Mucosa of descending colon (tissue), 3 donors: ENCODE data around the gene DPYD. TPM values are rescaled to one million over a fixed set of nuclear protein-coding genes. Genes with fewer than 3 reads are reported as not detected.

Experiments used
- ATAC-seq: fragments of 200-7000 bp; cut with Tn5 transposase; one replicate; pipeline ENCODE4 v1.9.1; 2020; ENCODE audit warnings: mild to moderate bottlenecking, moderate library complexity
- DNase-seq, 3 donors: peaks; one replicate each; pipeline ENCODE4 v3.0.0-alpha.2; 2020
- H3K36me3 ChIP-seq: fragments of 200-600 bp; one replicate; pipeline ENCODE4 v1.8.0; 2021; ENCODE audit warnings: low read depth, mild to moderate bottlenecking
- H3K4me1 ChIP-seq: fragments of 200-600 bp; one replicate; pipeline ENCODE4 v1.8.0; 2021; ENCODE audit warnings: low read depth, mild to moderate bottlenecking
- H3K4me3 ChIP-seq: fragments of 200-600 bp; one replicate; pipeline ENCODE4 v1.8.0; 2021; ENCODE audit warnings: mild to moderate bottlenecking
- H3K9me3 ChIP-seq: fragments of 200-600 bp; one replicate; pipeline ENCODE4 v1.8.0; 2021; ENCODE audit warnings: mild to moderate bottlenecking
- intact Hi-C, 2 donors: fragments of 100-400 bp; cut with DNase I in 1 of 2; cut with micrococcal nuclease in 1 of 2; formaldehyde crosslinking; loops; one replicate each; pipeline versions ENCODE4 v1.11.0 to v1.11.1; 2022; cut with DNase I, micrococcal nuclease
- total RNA-seq, 3 donors: library from RNA; stranded (reverse); fragmentation: NEBNext Ultra II Directional in 2 of 3; extraction: Animal tissue kit (Norgen Biotek cat#: 25700) in 2 of 3; gene quantifications; one replicate each; pipeline versions ENCODE4 v1.2.1 to v1.2.4, GENCODE V29; 2021 to 2023
- TF ChIP-seq, protein P1 (sequence below): fragments of 200-600 bp; IDR thresholded peaks from one replicate; pipeline ENCODE4 v1.8.0; 2022; ENCODE audit warnings: antibody characterized with exemption, mild to moderate bottlenecking
- donor health status: DM: no; HTN: no; CAD: no; lungs with moderate emphysema.
- donor health status: DM: no; HTN: no; CAD: no.
- donor health status: DM: no; HTN: yes; CAD: no.

Gene DPYD
- total RNA-seq, 3 donors from 2014 or later: 13.8 to 33.3 (median 19.7) TPM

DNA sequence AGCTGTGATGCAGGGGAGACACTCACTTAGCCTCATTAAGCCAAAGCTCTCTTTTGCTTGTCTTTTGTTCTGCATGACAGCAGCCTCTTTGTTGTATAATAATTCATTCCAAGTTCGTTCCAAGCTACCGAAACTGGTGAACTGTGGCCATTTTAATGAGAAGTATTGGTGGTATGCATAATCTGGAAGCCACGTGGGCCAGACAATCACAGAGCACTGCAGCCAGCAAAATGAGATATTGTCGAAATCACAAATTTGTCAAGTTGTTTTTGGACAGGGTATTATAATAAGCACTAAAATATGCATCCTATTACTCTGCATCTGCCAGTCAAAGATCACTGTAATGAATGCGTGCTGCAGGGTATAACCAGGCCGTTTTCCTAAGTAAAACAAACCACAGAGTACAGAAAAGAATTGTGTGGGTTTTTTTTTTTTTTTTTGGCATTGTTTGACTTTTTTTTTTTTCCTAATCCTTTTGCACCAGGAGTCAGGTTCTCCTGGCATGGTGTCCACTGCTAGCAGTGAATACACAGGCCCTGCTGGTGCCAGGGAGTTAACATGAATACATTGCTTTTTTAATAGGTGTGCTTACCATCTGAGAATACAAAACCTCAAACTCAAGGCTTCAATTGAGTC is 775.4 kb downstream of the DPYD start:
- TF ChIP-seq, protein P1, sequence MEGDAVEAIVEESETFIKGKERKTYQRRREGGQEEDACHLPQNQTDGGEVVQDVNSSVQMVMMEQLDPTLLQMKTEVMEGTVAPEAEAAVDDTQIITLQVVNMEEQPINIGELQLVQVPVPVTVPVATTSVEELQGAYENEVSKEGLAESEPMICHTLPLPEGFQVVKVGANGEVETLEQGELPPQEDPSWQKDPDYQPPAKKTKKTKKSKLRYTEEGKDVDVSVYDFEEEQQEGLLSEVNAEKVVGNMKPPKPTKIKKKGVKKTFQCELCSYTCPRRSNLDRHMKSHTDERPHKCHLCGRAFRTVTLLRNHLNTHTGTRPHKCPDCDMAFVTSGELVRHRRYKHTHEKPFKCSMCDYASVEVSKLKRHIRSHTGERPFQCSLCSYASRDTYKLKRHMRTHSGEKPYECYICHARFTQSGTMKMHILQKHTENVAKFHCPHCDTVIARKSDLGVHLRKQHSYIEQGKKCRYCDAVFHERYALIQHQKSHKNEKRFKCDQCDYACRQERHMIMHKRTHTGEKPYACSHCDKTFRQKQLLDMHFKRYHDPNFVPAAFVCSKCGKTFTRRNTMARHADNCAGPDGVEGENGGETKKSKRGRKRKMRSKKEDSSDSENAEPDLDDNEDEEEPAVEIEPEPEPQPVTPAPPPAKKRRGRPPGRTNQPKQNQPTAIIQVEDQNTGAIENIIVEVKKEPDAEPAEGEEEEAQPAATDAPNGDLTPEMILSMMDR: no peak
- DNase-seq (no peak), ATAC-seq (no peak)
- H3K9me3 ChIP-seq: no peaks in the 10 kb centered on the region
- intact Hi-C loops: no loop called here
- no peaks in the 10 kb centered on the region for H3K4me1 ChIP-seq
- no peak overlapping the region for H3K4me3 ChIP-seq
- no peaks in the 10 kb centered on the region for H3K36me3 ChIP-seq

GRCh38 chr1:97144527-97144926 is 776.3 kb downstream of the DPYD start:
- Histone ChIP-seq H3K4me1 (no peaks in the 10 kb centered on the region), H3K4me3 (no peak overlapping the region), H3K9me3 (no peaks in the 10 kb centered on the region), H3K36me3 (no peaks in the 10 kb centered on the region)
- intact Hi-C loops: no loop called here
- TF ChIP-seq, protein P1: no peak
- ATAC-seq: no peak
- DNase-seq: no peak

GRCh38 chr1:97143236-97143882 is 777.5 kb downstream of the DPYD start:
- Histone ChIP-seq H3K9me3 (no peaks in the 10 kb centered on the region), H3K4me1 (no peaks in the 10 kb centered on the region), H3K36me3 (no peaks in the 10 kb centered on the region), H3K4me3 (no peak overlapping the region)
- TF ChIP-seq, protein P1: no peak
- intact Hi-C loops: no loop called here
- no peak for DNase-seq
- ATAC-seq: no peak

DNA sequence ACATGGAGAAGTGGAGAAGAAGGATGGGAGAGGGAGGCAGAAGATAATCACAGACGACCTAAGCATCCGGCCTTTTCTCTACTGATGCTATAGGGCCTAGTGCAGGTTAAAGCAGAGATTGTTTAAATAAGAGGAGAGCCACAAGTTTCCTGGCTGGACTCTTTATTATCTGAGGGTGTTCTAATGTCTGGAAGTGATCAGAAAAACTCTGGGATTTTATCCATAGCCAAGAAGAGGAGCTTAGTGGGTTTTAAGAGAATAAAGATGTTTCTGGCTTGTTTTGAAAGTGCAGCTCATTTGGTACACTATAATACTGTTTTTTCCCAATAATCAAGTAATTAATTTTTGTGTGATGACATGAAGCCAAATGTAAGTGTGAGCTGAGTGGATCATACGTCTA is 780.2 kb downstream of the DPYD start:
- TF ChIP-seq, protein P1: no peak
- H3K4me3 ChIP-seq: no peak overlapping the region
- H3K9me3 ChIP-seq: no peaks in the 10 kb centered on the region
- intact Hi-C loops: no loop called here
- ATAC-seq (no peak), DNase-seq (no peak)
- no peaks in the 10 kb centered on the region for H3K36me3 ChIP-seq
- H3K4me1 ChIP-seq: no peaks in the 10 kb centered on the region

- H3K4me3 ChIP-seq: no peak overlapping the region
- ATAC-seq (no peak), DNase-seq (no peak)
- H3K9me3 ChIP-seq: no peaks in the 10 kb centered on the region
- TF ChIP-seq, protein P1: no peak
- intact Hi-C loops: no loop called here
- H3K4me1 ChIP-seq: no peaks in the 10 kb centered on the region
- H3K36me3 ChIP-seq: no peaks in the 10 kb centered on the region
These were observed 781.3 kb downstream of the DPYD start for GRCh38 chr1:97139512-97139911.
